T-helper 2 cell (primary cell): ENCODE measurements around the gene TEKTIP1.
"Not testable (repeated sequence)": the region's sequence is repeated elsewhere in the genome, so short reads cannot be mapped to it uniquely, and the experiment has no call there.

Experiments used
- DNase-seq, 5 experiments: peaks; one replicate each; pipeline versions ENCODE4 v3.0.0 to v3.0.0-alpha.2; 2012 to 2022

Gene TEKTIP1

DNA sequence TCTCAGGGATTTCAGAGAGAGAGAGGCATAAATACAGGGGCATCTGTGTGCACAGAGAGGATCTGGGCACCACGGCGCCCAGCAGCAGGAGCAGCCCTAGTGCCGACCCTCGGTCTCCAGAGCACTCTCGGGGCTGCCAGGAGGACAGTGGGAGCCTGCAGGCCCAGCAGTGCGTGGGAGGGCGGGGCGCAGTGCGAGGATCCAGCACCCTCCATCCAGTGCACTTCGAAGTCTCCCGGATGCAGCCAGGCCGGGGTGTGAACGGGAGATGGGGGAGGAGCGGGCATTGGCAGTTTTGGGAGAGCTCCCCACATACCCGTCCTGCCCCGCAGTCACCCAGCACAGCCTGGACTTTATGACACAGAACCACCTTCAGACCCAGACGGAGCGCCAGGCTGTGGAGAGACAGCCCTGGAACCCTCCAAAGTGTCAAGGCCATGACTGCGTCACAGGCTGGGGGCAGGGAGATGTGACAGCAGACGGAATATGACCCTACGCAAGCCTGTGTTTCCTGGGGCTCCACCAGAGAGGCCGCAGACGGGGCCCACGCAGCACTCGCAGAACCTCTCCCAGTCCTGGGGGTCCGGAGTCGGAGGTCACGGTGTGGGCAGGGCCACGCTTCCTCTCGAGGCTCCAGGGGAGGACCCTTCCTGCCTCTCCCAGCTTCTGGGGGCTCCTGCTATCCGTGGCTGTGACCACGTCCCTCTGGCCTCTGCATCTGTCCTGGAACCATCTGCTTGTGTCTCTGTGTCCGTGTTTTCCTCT is 14.7 kb upstream of the TEKTIP1 start:
- DNase-seq: no peak

DNA sequence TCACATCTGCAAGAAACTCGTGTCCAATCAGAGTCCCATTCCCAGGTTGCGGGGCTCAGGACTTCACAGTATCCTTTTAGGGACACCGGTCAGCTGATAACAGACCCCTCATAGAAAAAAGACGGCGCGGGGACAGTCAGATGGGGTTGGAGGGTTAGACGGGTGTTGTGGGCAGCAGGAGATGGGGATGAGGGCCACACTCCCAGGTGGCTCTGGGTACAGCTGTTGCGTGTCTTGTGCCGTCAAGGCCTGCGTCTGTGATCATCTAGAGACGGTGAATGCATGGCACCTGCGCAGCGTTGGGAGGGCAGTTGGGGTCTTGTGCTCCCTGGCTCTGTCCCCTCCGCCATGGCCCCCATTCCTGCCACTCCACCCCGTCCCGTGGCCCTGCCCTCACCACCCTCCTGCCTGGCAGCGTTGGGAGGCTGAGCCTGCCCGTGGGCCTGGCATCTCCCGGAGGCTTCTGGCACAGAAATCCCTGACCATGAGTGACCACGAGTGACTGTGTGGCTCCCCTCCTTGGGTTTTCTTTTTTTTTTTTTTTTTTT is 14.0 kb upstream of the TEKTIP1 start:
- no peak for DNase-seq

DNA sequence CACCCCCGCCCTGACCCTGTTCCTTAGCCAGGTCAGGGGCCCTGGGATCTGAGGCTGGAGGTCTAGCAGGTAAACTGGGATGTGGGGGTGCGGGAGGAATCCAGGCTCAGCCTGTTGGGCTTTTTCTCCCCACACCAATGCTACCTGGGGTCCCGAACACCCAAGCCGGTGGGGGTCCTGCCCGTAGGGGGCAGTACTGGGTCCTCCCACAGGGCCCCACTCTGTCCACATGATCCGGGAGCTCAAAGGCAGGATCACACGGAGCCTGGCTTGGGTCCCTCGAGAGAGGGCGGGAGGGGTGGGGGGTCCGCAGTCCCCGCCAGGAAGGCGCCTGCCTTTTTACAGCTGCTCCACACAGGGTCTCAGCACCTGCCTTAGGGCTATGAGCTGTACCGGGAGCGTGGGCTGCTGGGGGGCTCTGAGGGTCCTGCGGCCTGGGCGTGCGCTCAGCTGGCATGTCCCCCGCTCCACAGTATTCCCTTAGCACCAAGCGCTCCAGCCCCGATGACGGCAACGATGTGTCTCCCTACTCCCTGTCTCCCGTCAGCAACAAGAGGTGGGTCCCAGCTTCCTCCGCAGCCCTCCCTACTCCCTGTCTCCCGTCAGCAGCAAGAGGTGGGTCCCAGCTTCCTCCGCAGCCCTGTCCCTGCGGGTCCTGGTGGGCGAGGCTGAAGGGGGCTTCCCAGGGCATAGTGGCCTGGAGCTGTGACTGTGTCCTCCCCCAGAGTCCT is 12.3 kb upstream of the TEKTIP1 start:
- DNase-seq: no peak

DNA sequence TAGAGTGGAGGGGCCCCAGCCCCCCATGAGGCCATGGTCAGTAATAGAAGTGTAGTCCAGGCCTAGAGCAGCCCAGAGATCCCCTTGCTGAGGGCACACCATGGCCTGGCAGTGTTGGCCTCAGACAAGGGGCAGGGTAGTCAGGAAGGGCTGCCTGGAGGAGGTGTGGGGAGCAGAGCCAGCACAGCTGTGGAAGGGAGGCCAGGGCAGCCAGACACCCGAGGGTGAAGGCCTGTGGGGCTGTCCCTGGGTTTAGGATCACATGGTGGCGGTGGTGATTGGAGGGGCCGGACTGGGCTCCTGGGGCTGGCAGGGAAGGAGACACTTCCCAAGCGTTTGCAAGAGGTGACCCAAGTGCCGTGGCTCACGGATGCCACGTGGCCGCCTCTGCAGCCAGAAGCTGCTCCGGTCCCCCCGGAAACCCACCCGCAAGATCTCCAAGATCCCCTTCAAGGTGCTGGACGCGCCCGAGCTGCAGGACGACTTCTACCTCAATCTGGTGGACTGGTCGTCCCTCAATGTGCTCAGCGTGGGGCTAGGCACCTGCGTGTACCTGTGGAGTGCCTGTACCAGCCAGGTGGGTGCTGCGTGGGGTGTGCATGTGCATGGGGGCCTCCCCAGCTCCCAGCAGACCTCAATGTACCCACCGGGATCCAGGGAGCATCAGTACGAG is 11.6 kb upstream of the TEKTIP1 start:
- no peak for DNase-seq

DNA sequence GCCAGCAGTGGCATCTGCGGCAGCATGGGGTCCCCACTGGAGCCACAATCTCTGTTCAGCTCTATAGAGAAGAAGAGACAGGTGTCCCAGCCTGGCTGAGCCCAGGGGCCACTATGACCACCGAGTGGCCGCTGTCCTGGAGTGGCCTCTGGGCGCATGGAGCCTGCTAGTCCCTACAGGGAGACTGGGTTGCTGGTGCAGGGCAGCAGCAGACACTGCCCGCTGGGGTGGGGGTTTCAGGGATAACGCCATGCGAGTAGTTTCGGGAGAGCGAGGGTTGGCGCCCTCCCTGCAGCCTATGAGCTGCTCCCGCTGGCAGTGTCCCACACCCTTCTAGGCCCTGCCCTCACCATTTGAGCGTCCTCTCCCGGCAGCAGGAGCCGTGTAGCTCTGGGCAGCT is 10.9 kb upstream of the TEKTIP1 start:
- DNase-seq: no peak

DNA sequence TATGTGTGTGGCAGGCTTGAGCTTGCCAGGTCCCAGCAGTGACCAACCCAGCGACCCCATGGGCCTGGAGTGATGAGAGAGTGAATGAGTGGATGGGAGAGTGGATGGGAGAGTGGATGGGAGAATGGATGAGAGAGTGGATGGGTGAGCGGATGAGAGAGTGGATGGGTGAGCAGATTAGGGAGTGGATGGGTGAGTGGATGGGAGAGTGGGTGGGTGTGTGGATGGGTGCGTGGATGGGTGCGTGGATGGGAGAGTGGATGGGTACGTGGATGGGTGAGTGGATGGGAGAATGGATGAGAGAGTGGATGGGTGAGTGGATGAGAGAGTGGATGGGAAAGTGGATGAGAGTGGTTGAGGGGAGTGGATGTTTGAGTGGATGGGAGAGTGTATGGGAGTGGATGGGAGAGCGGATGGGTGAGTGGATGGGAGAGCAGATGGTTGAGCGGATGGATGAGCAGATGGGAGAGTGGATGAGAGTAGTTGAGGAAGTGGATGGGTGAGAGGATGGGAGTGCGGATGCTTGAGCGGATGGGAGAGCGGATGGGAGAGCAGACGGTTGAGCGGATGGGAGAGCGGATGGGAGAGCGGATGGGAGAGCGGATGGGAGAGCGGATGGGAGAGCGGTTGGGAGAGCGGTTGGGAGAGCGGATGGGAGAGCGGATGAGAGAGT is 10.3 kb upstream of the TEKTIP1 start:
- no peak for DNase-seq

DNA sequence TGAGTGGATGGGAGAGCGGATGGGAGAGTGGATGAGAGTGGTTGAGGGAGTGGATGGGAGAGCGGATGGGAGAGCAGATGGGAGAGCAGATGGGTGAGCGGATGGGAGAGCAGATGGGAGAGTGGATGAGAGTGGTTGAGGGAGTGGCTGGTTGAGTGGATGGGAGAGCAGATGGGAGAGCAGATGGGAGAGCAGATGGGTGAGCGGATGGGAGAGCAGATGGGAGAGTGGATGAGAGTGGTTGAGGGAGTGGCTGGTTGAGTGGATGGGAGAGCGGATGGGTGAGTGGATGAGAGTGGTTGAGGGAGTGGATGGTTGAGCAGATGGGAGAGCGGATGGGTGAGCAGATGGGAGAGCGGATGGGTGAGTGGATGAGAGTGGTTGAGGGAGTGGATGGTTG is 9.7 kb upstream of the TEKTIP1 start:
- DNase-seq: not testable (repeated sequence)

DNA sequence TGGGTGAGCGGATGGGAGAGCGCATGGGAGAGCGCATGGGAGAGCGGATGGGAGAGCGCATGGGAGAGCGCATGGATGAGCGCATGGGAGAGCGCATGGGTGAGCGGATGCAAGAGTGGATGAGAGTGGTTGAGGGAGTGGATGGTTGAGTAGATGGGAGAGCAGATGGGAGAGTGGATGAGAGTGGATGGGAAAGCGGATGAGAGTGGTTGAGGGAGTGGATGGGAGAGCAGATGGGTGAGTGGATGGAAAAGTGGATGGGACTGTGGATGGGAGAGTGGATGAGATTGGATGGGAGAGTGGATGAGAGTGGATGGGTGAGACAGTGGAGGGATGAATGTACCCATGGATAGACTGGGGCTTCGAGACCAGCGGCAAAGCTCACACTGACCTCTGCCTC is 8.6 kb upstream of the TEKTIP1 start:
- DNase-seq: no peak

DNA sequence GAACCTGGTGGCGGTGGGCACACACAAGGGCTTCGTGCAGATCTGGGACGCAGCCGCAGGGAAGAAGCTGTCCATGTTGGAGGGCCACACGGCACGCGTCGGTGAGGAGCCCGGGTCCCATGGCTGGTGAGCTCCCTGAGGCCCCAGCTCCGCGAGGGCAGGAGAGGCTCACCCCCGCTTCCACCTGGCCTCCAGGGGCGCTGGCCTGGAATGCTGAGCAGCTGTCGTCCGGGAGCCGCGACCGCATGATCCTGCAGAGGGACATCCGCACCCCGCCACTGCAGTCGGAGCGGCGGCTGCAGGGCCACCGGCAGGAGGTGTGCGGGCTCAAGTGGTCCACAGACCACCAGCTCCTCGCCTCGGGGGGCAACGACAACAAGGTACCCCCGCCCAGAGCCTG is 7.3 kb upstream of the TEKTIP1 start:
- DNase-seq: no peak

DNA sequence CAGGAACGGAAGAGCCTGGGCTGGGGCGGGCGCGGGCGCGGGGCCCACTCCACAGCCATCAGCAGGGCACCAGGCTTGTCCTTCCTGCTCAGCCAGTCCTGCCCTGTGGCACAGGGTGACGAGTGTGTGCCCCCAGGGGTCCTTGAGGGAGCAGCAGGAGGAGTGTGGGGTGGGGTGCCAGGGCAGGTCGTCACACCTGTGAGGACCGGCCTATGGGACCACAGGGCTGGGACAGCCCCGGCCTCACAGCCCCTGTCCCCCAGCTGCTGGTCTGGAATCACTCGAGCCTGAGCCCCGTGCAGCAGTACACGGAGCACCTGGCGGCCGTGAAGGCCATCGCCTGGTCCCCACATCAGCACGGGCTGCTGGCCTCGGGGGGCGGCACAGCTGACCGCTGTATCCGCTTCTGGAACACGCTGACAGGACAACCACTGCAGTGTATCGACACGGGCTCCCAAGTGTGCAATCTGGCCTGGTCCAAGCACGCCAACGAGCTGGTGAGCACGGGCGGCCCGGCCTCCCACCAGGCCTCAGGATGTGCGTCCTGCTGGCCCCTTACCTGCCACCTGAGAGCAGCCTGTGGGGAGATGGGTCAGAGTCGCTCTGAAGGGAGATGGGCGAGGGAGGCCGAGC is 6.7 kb upstream of the TEKTIP1 start:
- no peak for DNase-seq

DNA sequence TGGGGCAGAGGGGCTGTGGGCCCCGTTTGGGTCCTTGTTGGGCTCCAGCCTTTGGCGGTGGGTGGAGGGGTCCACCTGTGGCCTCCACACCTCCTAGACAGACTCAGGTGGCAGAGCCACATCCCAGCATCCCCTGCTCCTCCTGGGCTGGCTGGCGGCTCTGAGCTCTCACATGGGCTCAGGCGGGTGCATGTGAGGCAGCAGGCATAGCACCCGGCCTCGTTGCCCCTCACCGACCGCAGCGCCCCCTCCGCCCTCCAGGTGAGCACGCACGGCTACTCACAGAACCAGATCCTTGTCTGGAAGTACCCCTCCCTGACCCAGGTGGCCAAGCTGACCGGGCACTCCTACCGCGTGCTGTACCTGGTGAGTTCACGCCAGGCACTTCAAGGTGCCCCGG is 5.9 kb upstream of the TEKTIP1 start:
- no peak for DNase-seq

DNA sequence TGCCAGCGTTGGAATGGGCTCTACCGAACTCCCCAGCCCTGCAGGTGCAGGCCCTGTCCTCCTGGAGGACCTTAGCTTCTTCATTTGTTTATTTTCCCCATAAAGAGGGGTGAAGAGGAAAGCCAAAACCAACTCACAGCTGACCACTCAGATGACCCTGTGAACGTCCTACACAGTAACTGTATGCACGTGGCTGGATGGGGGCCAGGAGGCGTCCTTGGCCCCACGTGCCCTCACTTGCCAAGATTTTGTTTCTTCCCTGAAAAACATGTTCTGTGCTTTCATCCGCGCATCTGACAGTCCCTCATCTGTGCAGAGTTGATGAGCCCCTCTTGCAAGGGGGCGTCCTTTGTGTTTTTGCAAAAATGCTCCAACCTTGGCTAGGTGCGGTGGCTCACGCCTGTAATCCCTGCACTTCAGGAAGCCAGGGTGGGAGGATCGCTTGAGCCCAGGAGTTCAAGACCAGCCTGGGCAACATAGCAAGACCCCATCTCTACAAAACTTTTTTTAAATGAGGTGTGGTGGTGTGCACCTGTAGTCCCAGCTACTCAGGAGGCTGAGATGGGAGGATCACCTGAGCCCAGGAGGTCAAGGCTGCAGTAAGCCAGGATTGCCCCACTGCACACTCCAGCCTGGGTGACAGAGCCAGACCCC is 5.3 kb upstream of the TEKTIP1 start:
- no peak for DNase-seq

DNA sequence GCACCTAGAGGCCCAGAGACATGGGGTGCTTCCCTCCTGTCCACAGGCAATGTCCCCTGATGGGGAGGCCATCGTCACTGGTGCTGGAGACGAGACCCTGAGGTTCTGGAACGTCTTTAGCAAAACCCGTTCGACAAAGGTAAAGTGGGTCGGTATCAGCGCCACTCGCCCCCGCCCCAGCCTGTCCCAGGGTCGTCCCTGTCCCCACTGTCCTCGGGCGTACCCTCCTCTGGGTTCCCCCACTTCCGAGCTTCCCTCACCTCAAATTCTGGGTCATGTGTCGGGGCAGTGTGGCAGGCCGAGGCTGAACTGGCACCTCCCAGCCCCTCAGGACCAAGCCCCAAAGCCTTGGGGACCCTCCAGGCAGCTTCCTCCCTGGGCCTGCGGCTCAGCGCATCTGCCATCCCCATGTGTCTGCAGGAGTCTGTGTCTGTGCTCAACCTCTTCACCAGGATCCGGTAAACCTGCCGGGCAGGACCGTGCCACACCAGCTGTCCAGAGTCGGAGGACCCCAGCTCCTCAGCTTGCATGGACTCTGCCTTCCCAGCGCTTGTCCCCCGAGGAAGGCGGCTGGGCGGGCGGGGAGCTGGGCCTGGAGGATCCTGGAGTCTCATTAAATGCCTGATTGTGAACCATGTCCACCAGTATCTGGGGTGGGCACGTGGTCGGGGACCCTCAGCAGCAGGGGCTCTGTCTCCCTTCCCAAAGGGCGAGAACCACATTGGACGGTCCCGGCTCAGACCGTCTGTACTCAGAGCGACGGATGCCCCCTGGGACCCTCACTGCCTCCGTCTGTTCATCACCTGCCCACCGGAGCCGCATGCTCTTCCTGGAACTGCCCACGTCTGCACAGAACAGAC is 4.4 kb upstream of the TEKTIP1 start:
- no peak for DNase-seq

DNA sequence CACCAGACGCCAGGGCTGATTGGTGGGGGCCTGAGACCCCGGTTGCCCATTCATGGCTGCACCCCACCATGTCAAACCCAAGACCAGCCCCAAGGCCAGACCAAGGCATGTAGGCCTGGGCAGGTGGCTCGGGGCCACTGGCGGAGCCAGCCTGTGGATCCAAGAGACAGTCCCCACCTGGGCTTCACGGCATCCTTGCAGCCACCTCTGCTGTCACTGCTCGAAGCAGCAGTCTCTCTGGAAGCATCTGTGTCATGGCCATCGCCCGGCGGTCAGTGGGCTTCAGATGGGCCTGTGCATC is 3.8 kb upstream of the TEKTIP1 start:
- no peak for DNase-seq

DNA sequence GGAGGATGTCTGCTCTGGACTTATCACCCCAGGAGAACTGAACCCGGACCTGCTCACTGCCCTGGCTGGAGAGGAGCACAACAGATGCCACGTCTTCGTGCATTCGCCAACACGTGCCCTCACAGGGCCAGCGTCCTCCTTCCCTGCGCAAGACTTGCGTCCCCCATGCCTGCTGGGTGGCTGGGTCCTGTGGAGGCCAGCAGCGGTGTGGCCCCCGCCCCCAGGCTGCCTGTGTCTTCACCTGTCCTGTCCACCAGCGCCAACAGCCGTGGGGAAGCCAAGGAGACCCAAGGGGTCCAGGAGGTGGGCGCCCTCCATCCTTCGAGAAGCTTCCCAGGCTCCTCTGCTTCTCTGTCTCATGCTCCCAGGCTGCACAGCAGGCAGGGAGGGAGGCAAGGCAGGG is 3.4 kb upstream of the TEKTIP1 start:
- no peak for DNase-seq

DNA sequence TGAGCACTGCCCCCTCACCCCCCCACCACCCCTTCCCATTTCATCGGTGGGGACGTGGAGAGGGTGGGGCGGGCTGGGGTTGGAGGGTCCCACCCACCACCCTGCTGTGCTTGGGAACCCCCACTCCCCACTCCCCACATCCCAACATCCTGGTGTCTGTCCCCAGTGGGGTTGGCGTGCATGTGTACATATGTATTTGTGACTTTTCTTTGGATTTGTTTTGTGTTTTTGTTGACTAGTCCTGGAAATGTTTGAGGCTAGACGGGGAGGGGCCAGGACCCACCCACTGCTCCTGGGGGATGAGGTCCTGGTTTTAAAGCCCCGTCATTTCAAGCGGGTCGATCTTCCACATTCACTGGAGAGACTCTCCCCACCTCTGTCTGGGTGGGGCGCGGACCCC is 3.0 kb upstream of the TEKTIP1 start:
- DNase-seq: no peak

DNA sequence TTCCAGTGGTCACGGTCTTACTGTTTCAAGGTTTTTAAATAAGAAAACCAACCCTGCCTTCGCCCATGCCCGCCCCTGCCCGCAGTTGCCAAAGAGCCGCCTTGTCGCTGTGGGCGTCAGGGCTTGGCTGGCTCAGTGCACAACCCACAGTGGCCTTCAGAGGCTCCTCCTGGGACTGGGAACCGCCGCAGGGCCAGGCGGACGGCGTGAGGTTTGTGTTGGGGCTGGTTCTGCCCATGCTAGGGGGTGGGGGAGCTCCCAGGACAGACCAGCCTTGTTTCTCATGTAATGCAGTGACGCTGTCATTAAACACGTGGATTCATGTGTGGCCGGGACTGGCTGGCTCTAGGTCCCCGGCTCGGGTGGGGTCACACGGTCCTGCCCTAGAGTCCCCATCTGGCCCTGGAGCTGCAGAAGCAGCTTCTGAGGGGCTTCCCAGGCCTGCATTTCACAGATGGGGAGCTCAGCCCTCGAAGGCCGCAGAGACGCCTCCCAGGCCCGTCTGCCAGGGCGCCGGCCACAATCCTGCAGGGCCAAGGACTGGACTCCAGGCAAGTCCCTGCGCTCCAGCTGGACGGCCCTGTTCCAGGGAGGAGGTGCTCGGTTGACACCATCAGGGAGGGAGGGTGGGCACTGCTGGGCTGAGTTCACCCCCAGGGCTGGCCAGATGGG is 2.4 kb upstream of the TEKTIP1 start:
- no peak for DNase-seq

DNA sequence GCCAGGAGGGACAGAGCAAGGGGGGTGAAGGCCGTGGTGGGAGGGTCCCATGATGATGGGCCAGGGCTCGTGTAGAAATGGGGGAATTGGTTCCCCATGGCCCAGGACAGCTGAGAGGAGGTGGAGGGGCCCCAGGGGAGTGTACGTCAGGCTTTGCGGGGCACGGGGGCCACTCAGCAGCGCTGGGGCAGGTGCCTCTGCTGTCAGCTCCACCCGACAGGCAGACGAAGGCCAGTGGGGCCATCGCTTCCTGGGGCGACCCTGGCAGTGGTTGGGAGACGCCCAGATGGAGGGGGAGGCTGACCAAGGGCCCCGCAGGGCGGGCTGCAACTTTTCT is 1.9 kb upstream of the TEKTIP1 start:
- DNase-seq: no peak

DNA sequence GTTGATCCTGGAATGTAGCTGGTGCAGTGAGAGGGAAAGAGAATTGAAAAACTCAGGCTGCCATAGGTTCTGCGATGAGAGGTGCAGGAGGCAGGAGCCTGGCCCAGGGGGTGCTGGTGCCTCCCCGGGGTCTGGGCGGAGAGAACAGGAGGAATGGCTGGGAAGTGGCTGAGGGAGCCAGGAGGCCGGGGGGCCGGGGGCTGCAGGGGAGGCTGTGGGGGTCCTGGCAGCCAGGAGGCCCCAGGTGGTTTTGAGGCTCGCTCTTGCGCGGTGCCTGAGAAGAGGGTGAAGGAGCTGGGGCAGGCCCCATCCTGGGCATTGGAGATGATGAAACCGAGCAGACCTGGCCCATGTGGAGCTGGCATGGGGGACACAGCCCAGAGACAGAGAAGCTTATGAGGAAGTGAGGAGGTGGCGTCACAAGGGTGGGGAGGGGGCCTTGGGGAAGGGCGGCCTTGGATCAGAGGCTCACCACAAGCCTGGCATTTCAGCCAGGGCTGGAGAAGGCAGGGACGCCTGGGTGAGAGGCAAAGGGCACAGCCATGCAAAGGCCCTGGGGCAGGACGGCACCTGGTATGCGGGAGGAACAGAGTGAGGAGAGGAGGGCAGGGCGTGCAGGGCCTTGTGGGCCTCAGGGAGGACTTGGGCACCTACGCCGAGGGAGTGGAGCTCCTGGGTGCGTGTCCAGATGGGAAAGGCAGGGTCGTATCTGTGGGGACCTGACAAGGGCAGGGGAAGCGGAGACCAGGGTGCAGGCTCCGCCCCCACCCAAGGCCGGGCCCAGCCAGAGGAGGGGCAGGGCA is 1.3 kb upstream of the TEKTIP1 start:
- DNase-seq: no peak
